Ascending aorta (tissue), 2 donors: ENCODE results near the gene FARP2. TPM values are rescaled to one million over a fixed set of nuclear protein-coding genes. Genes with fewer than 3 reads are reported as not detected.

Experiments
- DNase-seq, 2 donors: peaks; one replicate each; pipeline ENCODE4 v3.0.0-alpha.2; 2019; ENCODE audit warnings: low spot score in 2 of 2
- H3K27ac ChIP-seq, 2 donors: fragments of 200-600 bp; sonication (generic); one replicate each; pipeline ENCODE4 v1.5.1; 2016 to 2017; ENCODE audit warnings: mild to moderate bottlenecking in 1 of 2
- H3K27me3 ChIP-seq: fragments of 200-600 bp; sonication (generic); one replicate; pipeline ENCODE4 v1.5.1; 2017
- H3K36me3 ChIP-seq, 2 donors: fragments of 200-600 bp; sonication (generic); one replicate each; pipeline ENCODE4 v1.5.1; 2016
- H3K4me1 ChIP-seq, 2 donors: fragments of 200-600 bp; sonication (generic); one replicate each; pipeline ENCODE4 v1.5.1; 2016 to 2017; ENCODE audit warnings: mild to moderate bottlenecking in 1 of 2
- H3K4me3 ChIP-seq, 2 donors: fragments of 200-600 bp; sonication (generic); one replicate each; pipeline ENCODE4 v1.5.1; 2016 to 2017; ENCODE audit warnings: mild to moderate bottlenecking in 1 of 2
- H3K9me3 ChIP-seq, 2 donors: fragments of 200-600 bp; sonication (generic); one replicate each; pipeline ENCODE4 v1.5.1; 2016
- CTCF ChIP-seq, 3 experiments: fragments of 200-600 bp in 2 of 3; fragments of 450-650 bp in 1 of 3; sonication (generic) in 2 of 3; IDR thresholded peaks; one replicate each; pipeline ENCODE4 v1.5.1; 2016 to 2019; ENCODE audit warnings: antibody characterized with exemption in 3 of 3, mild to moderate bottlenecking in 1 of 3, moderate library complexity in 1 of 3
- intact Hi-C: fragments of 100-400 bp; cut with DNase I; formaldehyde crosslinking; loops from one replicate; pipeline ENCODE4 v1.15.1; 2023
- total RNA-seq: library from RNA; depleted of rRNA; stranded (reverse); fragments of >200 nt; gene quantifications from one replicate; pipeline ENCODE4 v1.1.0, GENCODE V29; 2016

The FARP2 gene
- total RNA-seq, 1 donor from 2014 or later = 19.6 TPM

GRCh38 chr2:241309684-241310117, 46.4 kb upstream of the FARP2 start:
- intact Hi-C loops = loop anchor here (10.0 kb wide), 1 partner anchor 315 kb away; the partner anchor contains the start of gene SNED1
- Histone ChIP-seq H3K4me1 (peaks cover 0 to 13% of the 10 kb centered on the region in 2 donors), H3K36me3 (no peaks in the 10 kb centered on the region), H3K4me3 (no peak overlapping the region), H3K27ac (peak overlapping the region in 1 of 2 donors; percentile 36), H3K27me3 (no peaks in the 10 kb centered on the region), H3K9me3 (no peaks in the 10 kb centered on the region)
- DNase-seq = no peak
- no peak for TF ChIP-seq CTCF (IDR thresholded peaks at IDR 0.05)

GRCh38 chr2:241310917-241311566, 45.0 kb upstream of the FARP2 start:
- no peak for TF ChIP-seq CTCF (IDR thresholded peaks at IDR 0.05)
- H3K27ac ChIP-seq = no peak overlapping the region
- H3K4me1 ChIP-seq = peaks cover 0 to 13% of the 10 kb centered on the region in 2 donors
- no peaks in the 10 kb centered on the region for H3K27me3 ChIP-seq
- H3K9me3 ChIP-seq = no peaks in the 10 kb centered on the region
- no peaks in the 10 kb centered on the region for H3K36me3 ChIP-seq
- H3K4me3 ChIP-seq = no peak overlapping the region
- no peak for DNase-seq
- intact Hi-C loops = loop anchor here (10.0 kb wide), 1 partner anchor 316 kb away; the partner anchor contains the start of gene SNED1

- TF ChIP-seq CTCF (IDR thresholded peaks at IDR 0.05) = no peak
- H3K36me3 ChIP-seq = no peaks in the 10 kb centered on the region
- no peak for DNase-seq
- H3K4me1 ChIP-seq = peaks cover 0 to 18% of the 10 kb centered on the region in 2 donors
- no peak overlapping the region for H3K27ac ChIP-seq
- H3K4me3 ChIP-seq = no peak overlapping the region
- no peaks in the 10 kb centered on the region for H3K9me3 ChIP-seq
- intact Hi-C loops = loop anchor here (10.0 kb wide), 1 partner anchor 317 kb away; the partner anchor contains the start of gene SNED1
- H3K27me3 ChIP-seq = no peaks in the 10 kb centered on the region
These were observed 44.0 kb upstream of the FARP2 start for GRCh38 chr2:241312082-241312481.

- no peak for DNase-seq
- H3K27me3 ChIP-seq = no peaks in the 10 kb centered on the region
- H3K36me3 ChIP-seq = no peaks in the 10 kb centered on the region
- no peaks in the 10 kb centered on the region for H3K9me3 ChIP-seq
- no peak overlapping the region for H3K4me3 ChIP-seq
- intact Hi-C loops = loop anchor here (2.0 to 10.0 kb wide), 3 partner anchors 165 to 319 kb away; partner anchors contain the start of genes MTERF4, PASK and SNED1
- peaks cover 0 to 27% of the 10 kb centered on the region in 2 donors for H3K4me1 ChIP-seq
- H3K27ac ChIP-seq = no peak overlapping the region
- TF ChIP-seq CTCF (IDR thresholded peaks at IDR 0.05) = no peak
These were observed 42.5 kb upstream of the FARP2 start for GRCh38 chr2:241313543-241314095.

- intact Hi-C loops = loop anchor here (1.0 to 10.0 kb wide), 8 partner anchors 42 to 388 kb away; partner anchors contain the start of genes ATG4B, FARP2, ING5 and MTERF4
- peaks cover 0 to 31% of the 10 kb centered on the region in 2 donors for H3K4me1 ChIP-seq
- H3K27me3 ChIP-seq = no peaks in the 10 kb centered on the region
- H3K36me3 ChIP-seq = no peaks in the 10 kb centered on the region
- H3K4me3 ChIP-seq = peak overlapping the region; percentile 85 to 98
- H3K9me3 ChIP-seq = no peaks in the 10 kb centered on the region
- H3K27ac ChIP-seq = peak overlapping the region; percentile 99
- TF ChIP-seq CTCF (IDR thresholded peaks at IDR 0.05) = no peak
- DNase-seq = no peak
These were observed 41.6 kb upstream of the FARP2 start for GRCh38 chr2:241314226-241315092.
